ENCODE data around the gene GARIN6. TPM values are rescaled to one million over a fixed set of nuclear protein-coding genes. Genes with fewer than 3 reads are reported as not detected.

Gene GARIN6
- polyA plus RNA-seq, 2 donors, result not detected

- no peaks in the 10 kb centered on the region for H3K36me3 ChIP-seq (ENCODE audit: control insufficient read depth in 2 of 2, insufficient read depth in 2 of 2, low read length in 1 of 2)
- no peak overlapping the region for H3K4me3 ChIP-seq (ENCODE audit: low read depth in 1 of 2, low read length in 2 of 2)
- H3K9me3 ChIP-seq (ENCODE audit: control insufficient read depth in 2 of 2, insufficient read depth in 1 of 2, low read depth in 1 of 2, low read length in 1 of 2), result no peaks in the 10 kb centered on the region
- H3K27me3 ChIP-seq (ENCODE audit: control insufficient read depth in 1 of 2, insufficient read depth in 2 of 2, low read length in 2 of 2), result no peaks in the 10 kb centered on the region
- H3K27ac ChIP-seq (ENCODE audit: low read depth in 2 of 2, low read length in 1 of 2), result no peak overlapping the region
- WGBS, 2 donors, result 77 to 79% methylated on average over 2 of the region's 2 CpGs
- H3K4me1 ChIP-seq (ENCODE audit: control insufficient read depth in 2 of 2, insufficient read depth in 2 of 2, low read length in 1 of 2), result no peaks in the 10 kb centered on the region
These were observed 20.1 kb upstream of the GARIN6 start for GRCh38 chr12:99627459-99627858.

GRCh38 chr12:99644629-99645028 is 2.9 kb upstream of the GARIN6 start:
- Histone ChIP-seq H3K4me3 (ENCODE audit: low read depth in 1 of 2, low read length in 2 of 2) (no peak overlapping the region), H3K27ac (ENCODE audit: low read depth in 2 of 2, low read length in 1 of 2) (no peak overlapping the region)
- 83 to 88% methylated on average over 2 of the region's 2 CpGs for WGBS, 2 donors

GRCh38 chr12:99648183-99648582 is 630 bp downstream of the GARIN6 start:
- 92 to 93% methylated on average over 14 of the region's 14 CpGs for WGBS, 2 donors
- Histone ChIP-seq H3K36me3 (ENCODE audit: control insufficient read depth in 2 of 2, insufficient read depth in 2 of 2, low read length in 1 of 2) (no peaks in the 10 kb centered on the region), H3K27ac (ENCODE audit: low read depth in 2 of 2, low read length in 1 of 2) (no peak overlapping the region)

More at GRCh38 chr12:99644629-99645028, 2.9 kb upstream of the GARIN6 start:
- H3K4me1 ChIP-seq (ENCODE audit: control insufficient read depth in 2 of 2, insufficient read depth in 2 of 2, low read length in 1 of 2), result no peaks in the 10 kb centered on the region
- no peaks in the 10 kb centered on the region for H3K27me3 ChIP-seq (ENCODE audit: control insufficient read depth in 1 of 2, insufficient read depth in 2 of 2, low read length in 2 of 2)
- no peaks in the 10 kb centered on the region for H3K9me3 ChIP-seq (ENCODE audit: control insufficient read depth in 2 of 2, insufficient read depth in 1 of 2, low read depth in 1 of 2, low read length in 1 of 2)
- H3K36me3 ChIP-seq (ENCODE audit: control insufficient read depth in 2 of 2, insufficient read depth in 2 of 2, low read length in 1 of 2), result no peaks in the 10 kb centered on the region

GRCh38 chr12:99649551-99649950 is 2.0 kb downstream of the GARIN6 start:
- 52 to 83% methylated on average over 1 of the region's 1 CpG for WGBS, 2 donors
- H3K4me1 ChIP-seq (ENCODE audit: control insufficient read depth in 2 of 2, insufficient read depth in 2 of 2, low read length in 1 of 2), result no peaks in the 10 kb centered on the region
- no peaks in the 10 kb centered on the region for H3K27me3 ChIP-seq (ENCODE audit: control insufficient read depth in 1 of 2, insufficient read depth in 2 of 2, low read length in 2 of 2)
- no peak overlapping the region for H3K27ac ChIP-seq (ENCODE audit: low read depth in 2 of 2, low read length in 1 of 2)
- no peak overlapping the region for H3K4me3 ChIP-seq (ENCODE audit: low read depth in 1 of 2, low read length in 2 of 2)
- no peaks in the 10 kb centered on the region for H3K36me3 ChIP-seq (ENCODE audit: control insufficient read depth in 2 of 2, insufficient read depth in 2 of 2, low read length in 1 of 2)
- no peaks in the 10 kb centered on the region for H3K9me3 ChIP-seq (ENCODE audit: control insufficient read depth in 2 of 2, insufficient read depth in 1 of 2, low read depth in 1 of 2, low read length in 1 of 2)

More at GRCh38 chr12:99648183-99648582, 630 bp downstream of the GARIN6 start:
- no peaks in the 10 kb centered on the region for H3K4me1 ChIP-seq (ENCODE audit: control insufficient read depth in 2 of 2, insufficient read depth in 2 of 2, low read length in 1 of 2)
- H3K4me3 ChIP-seq (ENCODE audit: low read depth in 1 of 2, low read length in 2 of 2), result no peak overlapping the region
- H3K9me3 ChIP-seq (ENCODE audit: control insufficient read depth in 2 of 2, insufficient read depth in 1 of 2, low read depth in 1 of 2, low read length in 1 of 2), result no peaks in the 10 kb centered on the region
- H3K27me3 ChIP-seq (ENCODE audit: control insufficient read depth in 1 of 2, insufficient read depth in 2 of 2, low read length in 2 of 2), result no peaks in the 10 kb centered on the region

GRCh38 chr12:99658671-99659349 is 11.3 kb downstream of the GARIN6 start:
- no peak overlapping the region for H3K27ac ChIP-seq (ENCODE audit: low read depth in 2 of 2, low read length in 1 of 2)
- H3K36me3 ChIP-seq (ENCODE audit: control insufficient read depth in 2 of 2, insufficient read depth in 2 of 2, low read length in 1 of 2), result no peaks in the 10 kb centered on the region
- no peaks in the 10 kb centered on the region for H3K4me1 ChIP-seq (ENCODE audit: control insufficient read depth in 2 of 2, insufficient read depth in 2 of 2, low read length in 1 of 2)
- no peaks in the 10 kb centered on the region for H3K9me3 ChIP-seq (ENCODE audit: control insufficient read depth in 2 of 2, insufficient read depth in 1 of 2, low read depth in 1 of 2, low read length in 1 of 2)
- 82 to 88% methylated on average over 1 of the region's 1 CpG for WGBS, 2 donors
- no peaks in the 10 kb centered on the region for H3K27me3 ChIP-seq (ENCODE audit: control insufficient read depth in 1 of 2, insufficient read depth in 2 of 2, low read length in 2 of 2)
- H3K4me3 ChIP-seq (ENCODE audit: low read depth in 1 of 2, low read length in 2 of 2), result no peak overlapping the region

GRCh38 chr12:99670635-99671034 is 23.1 kb downstream of the GARIN6 start:
- H3K27me3 ChIP-seq (ENCODE audit: control insufficient read depth in 1 of 2, insufficient read depth in 2 of 2, low read length in 2 of 2), result no peaks in the 10 kb centered on the region
- H3K9me3 ChIP-seq (ENCODE audit: control insufficient read depth in 2 of 2, insufficient read depth in 1 of 2, low read depth in 1 of 2, low read length in 1 of 2), result no peaks in the 10 kb centered on the region
- WGBS, 2 donors, result 77 to 83% methylated on average over 1 of the region's 1 CpG
- H3K36me3 ChIP-seq (ENCODE audit: control insufficient read depth in 2 of 2, insufficient read depth in 2 of 2, low read length in 1 of 2), result no peaks in the 10 kb centered on the region
- no peak overlapping the region for H3K27ac ChIP-seq (ENCODE audit: low read depth in 2 of 2, low read length in 1 of 2)
- no peaks in the 10 kb centered on the region for H3K4me1 ChIP-seq (ENCODE audit: control insufficient read depth in 2 of 2, insufficient read depth in 2 of 2, low read length in 1 of 2)
- H3K4me3 ChIP-seq (ENCODE audit: low read depth in 1 of 2, low read length in 2 of 2), result no peak overlapping the region

- H3K4me1 ChIP-seq (ENCODE audit: control insufficient read depth in 2 of 2, insufficient read depth in 2 of 2, low read length in 1 of 2), result no peaks in the 10 kb centered on the region
- 66 to 75% methylated on average over 4 of the region's 4 CpGs for WGBS, 2 donors
These were observed 32.7 kb downstream of the GARIN6 start for GRCh38 chr12:99680276-99680675.

GRCh38 chr12:99686142-99686541 is 38.6 kb downstream of the GARIN6 start:
- no peaks in the 10 kb centered on the region for H3K36me3 ChIP-seq (ENCODE audit: control insufficient read depth in 2 of 2, insufficient read depth in 2 of 2, low read length in 1 of 2)
- no peaks in the 10 kb centered on the region for H3K9me3 ChIP-seq (ENCODE audit: control insufficient read depth in 2 of 2, insufficient read depth in 1 of 2, low read depth in 1 of 2, low read length in 1 of 2)
- H3K4me1 ChIP-seq (ENCODE audit: control insufficient read depth in 2 of 2, insufficient read depth in 2 of 2, low read length in 1 of 2), result no peaks in the 10 kb centered on the region
- no peaks in the 10 kb centered on the region for H3K27me3 ChIP-seq (ENCODE audit: control insufficient read depth in 1 of 2, insufficient read depth in 2 of 2, low read length in 2 of 2)
- H3K27ac ChIP-seq (ENCODE audit: low read depth in 2 of 2, low read length in 1 of 2), result no peak overlapping the region
- 89% methylated on average over 1 of the region's 1 CpG for WGBS, 2 donors
- no peak overlapping the region for H3K4me3 ChIP-seq (ENCODE audit: low read depth in 1 of 2, low read length in 2 of 2)

More at GRCh38 chr12:99680276-99680675, 32.7 kb downstream of the GARIN6 start:
- Histone ChIP-seq H3K9me3 (ENCODE audit: control insufficient read depth in 2 of 2, insufficient read depth in 1 of 2, low read depth in 1 of 2, low read length in 1 of 2) (no peaks in the 10 kb centered on the region), H3K27ac (ENCODE audit: low read depth in 2 of 2, low read length in 1 of 2) (no peak overlapping the region), H3K36me3 (ENCODE audit: control insufficient read depth in 2 of 2, insufficient read depth in 2 of 2, low read length in 1 of 2) (no peaks in the 10 kb centered on the region), H3K27me3 (ENCODE audit: control insufficient read depth in 1 of 2, insufficient read depth in 2 of 2, low read length in 2 of 2) (no peaks in the 10 kb centered on the region), H3K4me3 (ENCODE audit: low read depth in 1 of 2, low read length in 2 of 2) (no peak overlapping the region)

GRCh38 chr12:99695050-99695449 is 47.5 kb downstream of the GARIN6 start:
- Histone ChIP-seq H3K4me3 (ENCODE audit: low read depth in 1 of 2, low read length in 2 of 2) (no peak overlapping the region), H3K9me3 (ENCODE audit: control insufficient read depth in 2 of 2, insufficient read depth in 1 of 2, low read depth in 1 of 2, low read length in 1 of 2) (no peaks in the 10 kb centered on the region), H3K4me1 (ENCODE audit: control insufficient read depth in 2 of 2, insufficient read depth in 2 of 2, low read length in 1 of 2) (no peaks in the 10 kb centered on the region), H3K27ac (ENCODE audit: low read depth in 2 of 2, low read length in 1 of 2) (no peak overlapping the region), H3K36me3 (ENCODE audit: control insufficient read depth in 2 of 2, insufficient read depth in 2 of 2, low read length in 1 of 2) (no peaks in the 10 kb centered on the region), H3K27me3 (ENCODE audit: control insufficient read depth in 1 of 2, insufficient read depth in 2 of 2, low read length in 2 of 2) (no peaks in the 10 kb centered on the region)
- WGBS, 2 donors, result 37 to 49% methylated on average over 2 of the region's 2 CpGs

Data from esophagus (tissue), 2 donors.